NCI-H1105 treated with DMSO at 0.1 percent for 48 hours (cell line): ENCODE results near the gene SLC22A16.

Experiments
- DNase-seq: peaks from one replicate; lab custom pipeline; 2025; lab: John Stamatoyannopoulos, UW

SLC22A16 gene

DNA sequence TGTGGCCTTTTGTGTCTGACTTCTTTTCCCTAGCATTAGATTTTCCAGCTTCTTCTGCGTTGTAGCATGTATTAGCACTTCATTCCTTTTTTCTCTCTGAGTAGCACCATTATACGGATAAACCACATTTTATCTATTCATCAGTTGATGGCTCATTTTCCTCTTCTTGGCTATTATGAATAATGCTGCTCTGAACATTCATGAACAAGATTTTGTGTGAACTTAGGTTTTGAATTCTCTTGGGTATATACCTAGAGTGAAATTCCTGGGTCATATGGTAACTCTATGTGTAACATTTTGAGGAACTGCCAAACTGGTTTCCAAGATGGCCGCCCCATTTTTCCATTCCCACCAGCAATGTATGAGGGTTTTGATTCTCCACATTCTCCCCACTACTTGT, 28.7 kb downstream of the SLC22A16 start:
- no peak for DNase-seq

GRCh38 chr6:110446405-110446804, 30.0 kb downstream of the SLC22A16 start:
- DNase-seq: no peak

- DNase-seq: no peak
Measured at GRCh38 chr6:110440026-110440425, 36.4 kb downstream of the SLC22A16 start.

GRCh38 chr6:110439356-110439755, 37.1 kb downstream of the SLC22A16 start:
- no peak for DNase-seq

- no peak for DNase-seq
Measured at GRCh38 chr6:110434961-110435602, 41.3 kb downstream of the SLC22A16 start.

DNA sequence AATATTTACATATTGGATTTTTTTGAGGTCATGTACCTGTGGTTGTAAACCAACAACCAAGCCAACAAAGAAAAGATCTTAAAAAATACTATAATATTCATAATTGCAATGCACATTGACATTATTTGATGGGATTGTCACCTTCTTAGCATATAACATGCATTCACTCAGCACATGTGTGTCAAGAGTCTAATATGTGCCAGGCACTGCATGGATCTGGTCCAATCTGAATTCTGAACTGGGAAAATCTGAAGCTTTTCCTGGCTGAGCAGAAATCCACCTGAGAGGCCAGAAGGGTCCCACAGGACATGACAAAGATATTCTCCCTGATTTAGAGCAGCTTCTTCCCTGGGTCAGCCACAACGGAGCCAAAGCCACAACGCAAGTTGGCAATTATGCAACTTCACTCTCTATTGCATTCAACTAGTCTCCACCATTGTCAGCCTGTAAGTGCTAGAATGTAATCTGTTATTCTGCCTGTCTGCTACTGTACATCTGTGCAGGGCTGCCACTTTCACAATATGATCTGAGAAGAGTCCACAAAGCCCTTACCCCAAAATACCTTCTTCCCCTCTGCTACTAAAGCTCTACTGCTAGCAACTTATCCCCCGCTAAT, 44.0 kb downstream of the SLC22A16 start:
- no peak for DNase-seq

DNA sequence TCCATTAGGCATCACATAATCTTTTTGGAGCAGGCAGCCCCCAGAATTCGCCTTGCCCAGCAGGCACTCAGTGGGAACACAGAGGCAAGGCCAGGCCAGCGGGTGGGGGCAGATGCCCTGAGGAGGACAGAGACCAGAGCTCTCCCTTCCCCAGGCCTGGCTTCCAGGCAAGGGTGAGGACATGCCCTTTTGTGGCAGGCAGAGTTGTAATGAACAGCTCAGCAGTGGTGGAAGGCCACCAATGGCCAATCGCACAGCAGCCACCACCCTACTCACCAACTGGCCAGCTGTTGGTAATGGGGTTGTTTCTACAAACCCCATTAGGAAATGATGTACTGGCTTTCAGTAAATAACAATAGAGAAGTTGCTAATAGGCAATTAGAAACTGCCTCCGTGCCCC, 45.7 kb downstream of the SLC22A16 start:
- no peak for DNase-seq

DNA sequence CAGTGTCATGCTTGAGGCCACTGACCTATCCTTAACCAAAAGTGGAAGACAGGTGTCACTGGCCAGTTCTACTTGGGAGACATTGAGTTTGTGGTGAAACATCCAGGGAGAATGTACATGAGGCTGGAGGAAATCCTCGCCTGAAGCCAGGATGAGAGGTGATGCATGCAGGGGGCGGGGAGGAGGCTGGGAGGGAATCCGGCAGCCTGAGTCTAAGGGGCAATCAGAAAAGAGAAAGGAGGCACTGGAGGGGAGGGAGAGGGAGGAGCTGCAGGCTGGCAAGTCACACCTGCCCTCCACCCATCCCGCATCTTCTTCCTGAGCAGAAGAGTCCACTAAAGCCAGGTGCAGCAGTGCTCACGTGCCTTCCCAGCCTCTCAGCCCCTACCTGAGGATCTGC, 46.2 kb downstream of the SLC22A16 start:
- no peak for DNase-seq

- DNase-seq: no peak
Measured at GRCh38 chr6:110428153-110428552, 48.3 kb downstream of the SLC22A16 start.

GRCh38 chr6:110425816-110426215, 50.6 kb downstream of the SLC22A16 start:
- no peak for DNase-seq

GRCh38 chr6:110422444-110422822, 54.0 kb downstream of the SLC22A16 start:
- no peak for DNase-seq

DNA sequence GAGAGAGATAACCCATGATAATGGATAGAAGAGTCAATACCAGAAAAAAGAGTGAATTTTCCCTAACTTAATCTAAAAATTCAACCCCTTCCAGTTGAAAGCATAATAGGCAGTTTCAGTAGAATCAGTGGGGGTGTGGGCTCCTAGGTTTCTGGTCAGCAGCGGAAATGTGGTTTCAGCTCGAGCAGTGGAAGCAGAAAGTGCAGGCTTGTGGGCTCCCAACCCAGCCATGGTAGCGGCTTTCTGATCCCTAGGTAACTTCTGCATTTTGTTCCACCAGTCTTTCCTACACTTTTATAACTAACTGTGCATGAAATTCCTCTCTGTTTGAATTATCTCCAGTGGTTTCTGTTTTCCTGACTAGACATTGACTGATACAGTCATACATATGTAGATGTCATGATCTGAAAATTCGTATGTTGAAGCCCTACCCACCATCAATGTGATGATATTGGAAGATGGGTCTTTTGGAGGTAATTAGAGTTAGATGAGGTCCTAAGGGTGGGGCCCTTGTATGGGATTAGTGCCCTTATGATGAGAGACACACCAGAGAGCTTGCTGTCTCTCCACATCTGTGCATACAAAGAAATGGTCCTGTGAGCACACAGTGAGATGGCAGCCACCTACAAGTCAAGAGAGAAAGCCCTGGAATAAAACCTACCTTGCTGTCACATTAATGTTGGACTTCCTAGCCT, 54.5 kb downstream of the SLC22A16 start:
- no peak for DNase-seq

DNA sequence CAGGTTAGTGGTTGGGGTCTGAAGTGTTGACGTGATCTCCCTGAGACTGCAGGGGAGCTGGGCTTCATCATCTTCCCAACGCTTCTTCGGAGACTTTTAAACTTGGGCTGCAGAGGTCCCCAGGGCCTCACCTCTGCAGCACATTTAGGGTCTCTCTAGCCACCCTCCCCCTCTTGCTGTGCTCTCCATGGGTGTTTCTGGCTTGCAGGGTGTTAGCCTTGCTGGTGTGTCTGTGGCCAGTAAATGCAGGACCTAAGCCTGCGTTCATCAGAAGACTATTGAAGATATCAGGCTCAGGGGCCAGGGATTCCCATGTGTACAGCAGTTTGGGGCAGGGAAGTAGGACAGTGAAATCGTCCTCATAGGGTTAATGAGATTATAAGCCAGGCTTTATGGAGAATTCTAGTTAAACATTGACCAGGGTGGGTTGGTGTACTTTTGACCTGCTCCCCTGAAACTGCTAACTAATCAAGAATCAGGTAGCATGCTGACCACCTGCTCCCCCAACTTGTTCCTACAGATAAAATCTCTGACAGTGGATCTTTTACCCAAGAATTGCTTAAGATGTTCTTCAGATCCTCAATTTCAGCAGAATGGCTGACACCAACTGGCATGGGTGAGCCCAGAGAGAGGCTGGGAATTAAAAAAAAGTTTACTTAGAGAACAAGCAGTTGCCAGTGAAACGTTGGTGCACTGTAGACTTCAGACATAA, 57.2 kb downstream of the SLC22A16 start:
- DNase-seq: no peak

GRCh38 chr6:110418594-110418993, 57.8 kb downstream of the SLC22A16 start:
- no peak for DNase-seq

DNA sequence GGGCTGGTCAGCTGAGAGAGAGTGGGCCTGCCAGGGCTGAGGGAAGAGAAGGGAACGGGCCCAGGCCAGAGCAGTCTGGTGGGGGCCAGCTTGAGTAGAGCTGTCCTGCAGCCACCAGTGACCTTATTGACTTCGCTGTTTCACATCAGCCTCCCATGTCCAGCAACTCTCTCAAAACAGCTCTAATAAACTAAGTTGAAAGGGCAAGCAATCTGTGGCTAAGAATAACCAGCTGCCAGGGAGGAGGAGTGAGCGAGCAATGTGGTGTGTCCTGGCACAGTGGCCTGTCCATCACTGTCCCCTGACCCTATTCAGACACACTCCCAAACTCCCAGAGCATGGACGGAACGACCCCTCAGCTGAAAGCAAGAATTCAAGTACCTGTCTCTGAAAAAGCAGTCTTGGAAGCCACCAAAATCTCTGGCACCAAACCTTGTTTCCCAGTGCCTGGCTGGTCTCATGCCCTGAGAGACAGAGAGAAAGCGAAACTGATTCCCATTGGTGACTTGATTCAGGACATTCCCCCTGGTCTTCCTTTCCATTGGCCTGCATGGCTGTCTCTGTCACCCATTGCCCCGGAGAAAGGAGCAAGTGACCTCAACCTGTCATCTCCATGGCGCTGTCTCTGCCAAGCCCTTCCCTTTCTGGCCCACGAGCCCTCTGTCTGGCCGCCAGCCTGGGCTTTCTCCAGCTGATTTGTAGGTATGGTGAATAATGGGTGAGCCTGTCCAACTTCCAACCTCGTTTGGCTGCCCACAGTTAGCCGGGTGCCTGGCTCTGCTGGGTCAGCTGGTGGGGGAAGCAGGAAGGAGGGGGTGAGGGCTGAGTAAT, 61.1 kb downstream of the SLC22A16 start, which contains the start of gene DDO:
TSS of gene DDO (minus strand) at position 490 of the 831 bp plus-strand sequence. CDS start 2,113 bp downstream, outside the sequence.
- no peak for DNase-seq

DNA sequence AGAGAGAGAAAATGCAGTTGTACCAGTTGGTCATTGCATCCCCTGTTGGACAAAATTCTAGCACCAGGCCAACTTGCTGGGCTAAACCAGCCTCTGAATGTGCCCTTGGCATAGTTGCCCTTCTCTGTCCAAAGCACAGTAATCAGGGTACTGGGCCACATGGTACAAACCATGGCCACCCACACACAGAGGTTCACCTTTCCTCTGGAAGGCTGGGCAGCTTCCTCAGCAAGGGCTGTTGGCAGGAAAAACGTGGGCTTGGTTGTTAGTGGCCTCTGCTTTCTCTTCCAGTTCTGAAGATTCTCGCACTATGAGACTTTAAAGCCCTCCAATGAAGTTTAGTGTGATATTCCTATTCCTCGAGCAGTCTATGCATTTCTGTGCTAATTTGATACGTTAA, 61.7 kb downstream of the SLC22A16 start:
- DNase-seq: no peak

DNA sequence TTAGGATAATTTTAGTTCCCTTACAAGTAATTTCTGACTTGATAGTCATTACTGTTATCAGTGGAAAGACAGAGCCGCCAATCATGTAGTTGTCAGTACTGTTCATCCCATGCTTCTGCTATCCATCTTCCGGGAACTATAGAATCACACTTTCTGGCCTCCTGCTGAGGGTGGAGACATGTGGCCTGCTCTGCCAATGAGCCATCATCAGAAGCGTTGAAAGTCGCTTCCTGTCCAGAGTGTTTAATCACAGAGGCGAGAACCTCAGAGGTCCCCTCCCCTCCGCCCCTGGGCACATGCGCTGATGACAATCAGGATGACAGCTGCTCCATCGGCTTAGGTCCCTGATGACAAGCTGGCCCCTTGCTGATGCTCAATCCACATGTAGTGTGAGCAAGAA, 64.1 kb downstream of the SLC22A16 start:
- no peak for DNase-seq

DNA sequence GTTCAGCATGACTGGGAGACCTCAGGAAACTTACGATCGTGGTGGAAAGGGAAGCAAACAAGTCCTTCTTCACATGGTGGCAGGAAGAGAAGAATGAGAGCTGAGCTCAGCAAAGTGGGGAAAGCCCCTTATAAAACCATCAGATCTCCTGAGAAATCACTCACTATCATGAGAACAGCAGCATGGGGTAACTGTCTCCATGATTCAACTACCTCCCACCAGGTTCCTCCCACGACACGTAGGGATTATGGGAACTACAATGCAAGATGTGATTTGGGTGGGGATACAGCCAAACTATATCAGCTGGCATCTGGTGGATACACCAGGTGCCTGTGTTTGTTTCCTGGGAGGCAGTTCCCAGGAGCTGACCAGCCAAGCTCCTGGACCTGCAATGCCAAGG, 65.9 kb downstream of the SLC22A16 start:
- DNase-seq: no peak

- no peak for DNase-seq
Measured at GRCh38 chr6:110409794-110410193, 66.6 kb downstream of the SLC22A16 start.

DNA sequence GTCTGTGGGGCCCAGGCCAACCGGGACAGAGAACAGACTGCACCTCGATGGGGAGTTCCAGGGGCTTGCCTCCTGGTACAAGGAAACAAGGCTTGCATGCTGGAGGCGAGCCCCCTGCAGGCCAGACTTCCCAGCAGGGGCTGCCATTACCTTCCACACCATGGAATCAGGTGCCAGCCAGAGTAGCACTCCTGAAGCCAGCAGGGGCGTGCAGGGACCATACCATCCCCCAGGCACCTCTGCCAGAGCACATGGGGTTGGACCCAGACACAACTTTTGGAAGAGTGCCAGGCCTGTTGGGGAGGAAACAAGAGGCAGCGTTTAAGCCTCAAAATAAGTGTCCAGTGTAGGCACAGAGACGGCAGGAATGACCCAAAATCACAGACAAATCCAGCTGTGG, 67.5 kb downstream of the SLC22A16 start:
- DNase-seq: peak; percentile 7

GRCh38 chr6:110404607-110405006, 71.8 kb downstream of the SLC22A16 start:
- no peak for DNase-seq
